HEK293 (cell line): ENCODE data around the gene RPS6KC1.

Source experiments
- CTCF ChIA-PET: fragments of 350-600 bp; formaldehyde crosslinking; extraction: SDS; loops from one replicate; lab custom pipeline; 2021; ENCODE audit warnings: antibody characterized with exemption; lab: Yijun Ruan, JAX
- POLR2A ChIA-PET: fragments of 300-600 bp; formaldehyde crosslinking; extraction: SDS; loops from one replicate; lab custom pipeline; 2020; ENCODE audit warnings: antibody characterized with exemption, inconsistent platforms; lab: Yijun Ruan, JAX
- H3K27ac ChIP-seq: fragments of 200-500 bp; sonication (Bioruptor generic); 2 replicates; pipeline ENCODE4 v1.5.1; 2014; ENCODE audit warnings: low read depth, low read length, control low read depth, inconsistent platforms; ENCODE audit errors: extremely low read depth
- H3K36me3 ChIP-seq, 2 experiments: fragments of 200-500 bp in 1 of 2; sonication (Bioruptor generic) in 1 of 2; 1 replicate in 1 of 2; 2 replicates in 1 of 2; pipeline ENCODE4 v1.5.1; 2014 to 2017; ENCODE audit warnings: inconsistent platforms in 2 of 2, low read length in 2 of 2; ENCODE audit not compliant: control insufficient read depth in 2 of 2, insufficient read depth in 1 of 2
- H3K4me1 ChIP-seq: fragments of 200-500 bp; sonication (Bioruptor generic); 2 replicates; pipeline ENCODE4 v1.5.1; 2014; ENCODE audit warnings: mild to moderate bottlenecking, low read length, inconsistent platforms; ENCODE audit not compliant: control insufficient read depth, insufficient read depth
- H3K4me3 ChIP-seq: 2 replicates; pipeline ENCODE4 v1.5.1; 2011; ENCODE audit warnings: low read depth, mild to moderate bottlenecking, control low read depth, low read length, moderate library complexity
- H3K9me3 ChIP-seq: fragments of 200-500 bp; sonication (Bioruptor generic); 2 replicates; pipeline ENCODE4 v1.5.1; 2014; ENCODE audit warnings: low read depth, low read length, inconsistent platforms; ENCODE audit not compliant: control insufficient read depth, insufficient read depth
- OVOL3 ChIP-seq: fragments of 450-650 bp; formaldehyde crosslinking; IDR thresholded peaks from 2 replicates; pipeline ENCODE4 v1.5.1; 2016; ENCODE audit warnings: missing biosample characterization, missing genetic modification characterization
- PRDM1 ChIP-seq: fragments of 450-650 bp; formaldehyde crosslinking; IDR thresholded peaks from 2 replicates; pipeline ENCODE4; 2016; ENCODE audit warnings: missing biosample characterization, missing genetic modification characterization
- RBAK ChIP-seq: fragments of 450-650 bp; formaldehyde crosslinking; IDR thresholded peaks from 2 replicates; pipeline ENCODE4 v1.5.1; 2016; ENCODE audit warnings: missing biosample characterization, missing genetic modification characterization
- REST ChIP-seq: fragments of 450-650 bp; formaldehyde crosslinking; IDR thresholded peaks from 2 replicates; pipeline ENCODE4 v1.5.1; 2016; ENCODE audit warnings: missing biosample characterization, missing genetic modification characterization
- ZBTB11 ChIP-seq: fragments of 450-650 bp; formaldehyde crosslinking; conservative IDR thresholded peaks from 2 replicates; pipeline ENCODE4 v1.5.1; 2016; ENCODE audit warnings: low read depth, missing biosample characterization, missing genetic modification characterization
- ZFP41 ChIP-seq: fragments of 450-650 bp; formaldehyde crosslinking; IDR thresholded peaks from 2 replicates; pipeline ENCODE4 v1.5.1; 2016; ENCODE audit warnings: missing biosample characterization, missing genetic modification characterization, borderline replicate concordance
- ZNF174 ChIP-seq: fragments of 450-650 bp; formaldehyde crosslinking; IDR thresholded peaks from 2 replicates; pipeline ENCODE4 v1.5.0; 2017; ENCODE audit warnings: missing biosample characterization, mild to moderate bottlenecking, missing genetic modification characterization
- ZNF26 ChIP-seq: fragments of 450-650 bp; formaldehyde crosslinking; IDR thresholded peaks from 2 replicates; pipeline ENCODE4 v1.5.1; 2016; ENCODE audit warnings: missing biosample characterization, missing genetic modification characterization
- ZNF350 ChIP-seq: fragments of 450-650 bp; formaldehyde crosslinking; IDR thresholded peaks from 2 replicates; pipeline ENCODE4 v1.5.0; 2017; ENCODE audit warnings: missing biosample characterization, mild to moderate bottlenecking, missing genetic modification characterization
- ZNF362 ChIP-seq: fragments of 450-650 bp; formaldehyde crosslinking; IDR thresholded peaks from 2 replicates; pipeline ENCODE4 v1.5.1; 2016; ENCODE audit warnings: missing biosample characterization, missing genetic modification characterization
- ZNF391 ChIP-seq: fragments of 450-650 bp; formaldehyde crosslinking; IDR thresholded peaks from 2 replicates; pipeline ENCODE4 v1.5.1; 2016; ENCODE audit warnings: low read depth, missing biosample characterization, missing genetic modification characterization, borderline replicate concordance
- ZNF449 ChIP-seq: fragments of 450-650 bp; formaldehyde crosslinking; IDR thresholded peaks from 2 replicates; pipeline ENCODE4 v1.5.1; 2017; ENCODE audit warnings: missing biosample characterization, mild to moderate bottlenecking, missing genetic modification characterization, moderate library complexity
- ZNF529 ChIP-seq: fragments of 450-650 bp; formaldehyde crosslinking; IDR thresholded peaks from 2 replicates; pipeline ENCODE4 v1.5.1; 2017; ENCODE audit warnings: missing genetic modification characterization, missing biosample characterization; ENCODE audit not compliant: insufficient replicate concordance
- ZNF600 ChIP-seq: fragments of 450-650 bp; formaldehyde crosslinking; IDR thresholded peaks from 2 replicates; pipeline ENCODE4 v1.5.1; 2016; ENCODE audit warnings: missing biosample characterization, missing genetic modification characterization
- ZNF621 ChIP-seq: fragments of 450-650 bp; formaldehyde crosslinking; IDR thresholded peaks from 2 replicates; pipeline ENCODE4 v1.5.1; 2017; ENCODE audit warnings: missing biosample characterization, missing genetic modification characterization
- ZNF692 ChIP-seq: fragments of 450-650 bp; formaldehyde crosslinking; IDR thresholded peaks from 2 replicates; pipeline ENCODE4 v1.5.1; 2016; ENCODE audit warnings: missing biosample characterization, missing genetic modification characterization
- ZSCAN4 ChIP-seq: fragments of 450-650 bp; formaldehyde crosslinking; IDR thresholded peaks from 2 replicates; pipeline ENCODE4 v1.5.1; 2017; ENCODE audit warnings: missing biosample characterization, missing genetic modification characterization

The RPS6KC1 gene

GRCh38 chr1:213200630-213201029 lies 149.6 kb downstream of the RPS6KC1 start:
- Histone ChIP-seq H3K9me3 (no peaks in the 10 kb centered on the region), H3K36me3 (peaks cover 0 to 10% of the 10 kb centered on the region in 2 experiments; a peak in 1 of 3 replicates), H3K4me3 (no peak overlapping the region), H3K4me1 (no peaks in the 10 kb centered on the region), H3K27ac (no peak overlapping the region)
- CTCF ChIA-PET, result no interaction called here
- no peak for TF ChIP-seq ZNF600
- POLR2A ChIA-PET, result no interaction called here

GRCh38 chr1:213201380-213202155 lies 150.5 kb downstream of the RPS6KC1 start:
- ChIA-PET CTCF (no interaction called here), POLR2A (no interaction called here)
- Histone ChIP-seq H3K4me1 (no peaks in the 10 kb centered on the region), H3K27ac (no peak overlapping the region), H3K9me3 (no peaks in the 10 kb centered on the region), H3K4me3 (no peak overlapping the region), H3K36me3 (peaks cover 0 to 10% of the 10 kb centered on the region in 2 experiments; a peak in 1 of 3 replicates)
- TF ChIP-seq ZNF692 (no peak), ZNF362 (tag by site-specific recombination) (no peak), ZSCAN4 (tag by site-specific recombination) (no peak), OVOL3 (tag by site-specific recombination) (no peak), ZFP41 (tag by site-specific recombination) (no peak), RBAK (tag by site-specific recombination) (no peak), ZBTB11 (tag by site-specific recombination) (no peak), ZNF621 (tag by site-specific recombination) (no peak), ZNF529 (tag by site-specific recombination) (no peak), ZNF449 (tag by site-specific recombination) (no peak), ZNF391 (tag by site-specific recombination) (no peak), REST (no peak), ZNF350 (no peak), PRDM1 (tag by site-specific recombination) (no peak), ZNF26 (tag by site-specific recombination) (no peak), ZNF174 (no peak)
